Skeletal muscle tissue (tissue), 4 donors: ENCODE measurements around the gene GALR2. TPM values are rescaled to one million over a fixed set of nuclear protein-coding genes. Genes with fewer than 3 reads are reported as not detected.

Source experiments
- H3K27ac ChIP-seq: one replicate; pipeline ENCODE4 v1.7.0; 2013; ENCODE audit warnings: mild to moderate bottlenecking, low read depth, low read length, inconsistent platforms
- H3K27me3 ChIP-seq, 3 donors: one replicate each; pipeline ENCODE4 v1.7.0; 2013; ENCODE audit warnings: low read length in 3 of 3; ENCODE audit not compliant: control insufficient read depth in 3 of 3, insufficient read depth in 3 of 3
- H3K36me3 ChIP-seq, 3 donors: one replicate each; pipeline ENCODE4 v1.7.0; 2013; ENCODE audit warnings: low read length in 3 of 3; ENCODE audit not compliant: control insufficient read depth in 3 of 3, insufficient read depth in 3 of 3
- H3K4me1 ChIP-seq, 3 donors: one replicate each; pipeline ENCODE4 v1.7.0; 2013; ENCODE audit warnings: low read length in 3 of 3, mild to moderate bottlenecking in 3 of 3; ENCODE audit not compliant: control insufficient read depth in 3 of 3, insufficient read depth in 3 of 3
- H3K4me3 ChIP-seq, 3 donors: one replicate each; pipeline ENCODE4 v1.7.0; 2013; ENCODE audit warnings: low read length in 3 of 3
- H3K9ac ChIP-seq, 3 donors: one replicate each; pipeline ENCODE4 v1.7.0; 2013; ENCODE audit warnings: low read length in 3 of 3, mild to moderate bottlenecking in 3 of 3, moderate library complexity in 2 of 3, low read depth in 1 of 3
- H3K9me3 ChIP-seq, 3 donors: one replicate each; pipeline ENCODE4 v1.7.0; 2013; ENCODE audit warnings: low read length in 3 of 3; ENCODE audit not compliant: control insufficient read depth in 3 of 3
- total RNA-seq: library from RNA; depleted of rRNA; stranded (reverse); fragments of >200 nt; gene quantifications from one replicate; pipeline ENCODE4 v1.2.3, GENCODE V29; 2014
- donor health status: Osteomylitis.

GALR2 gene
- total RNA-seq, 1 donor from 2014 or later = not detected

DNA sequence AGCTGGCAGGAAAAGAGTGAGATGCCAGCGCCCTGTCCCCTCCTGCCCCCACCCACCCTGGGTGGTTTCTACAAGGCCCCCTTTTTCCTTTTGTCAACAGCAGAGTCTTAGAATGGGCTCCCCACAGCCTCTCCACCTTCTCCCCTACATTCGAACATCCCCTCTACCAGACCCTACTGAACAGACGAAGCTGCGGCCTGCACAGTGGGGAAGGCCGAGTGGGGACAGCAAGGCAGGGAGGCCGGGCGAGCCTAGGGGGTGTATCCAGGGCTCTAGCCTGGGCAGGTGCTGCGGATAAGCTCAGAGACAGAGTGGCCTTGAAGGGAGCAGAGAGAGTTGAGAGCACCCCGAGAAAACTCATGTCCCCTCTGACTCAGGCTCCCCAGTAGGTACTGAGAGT lies 11.8 kb downstream of the GALR2 start:
- no peaks in the 10 kb centered on the region for H3K4me1 ChIP-seq
- H3K36me3 ChIP-seq = peaks cover 75 to 81% (median 78%) of the 10 kb centered on the region in 3 donors
- no peaks in the 10 kb centered on the region for H3K27me3 ChIP-seq

DNA sequence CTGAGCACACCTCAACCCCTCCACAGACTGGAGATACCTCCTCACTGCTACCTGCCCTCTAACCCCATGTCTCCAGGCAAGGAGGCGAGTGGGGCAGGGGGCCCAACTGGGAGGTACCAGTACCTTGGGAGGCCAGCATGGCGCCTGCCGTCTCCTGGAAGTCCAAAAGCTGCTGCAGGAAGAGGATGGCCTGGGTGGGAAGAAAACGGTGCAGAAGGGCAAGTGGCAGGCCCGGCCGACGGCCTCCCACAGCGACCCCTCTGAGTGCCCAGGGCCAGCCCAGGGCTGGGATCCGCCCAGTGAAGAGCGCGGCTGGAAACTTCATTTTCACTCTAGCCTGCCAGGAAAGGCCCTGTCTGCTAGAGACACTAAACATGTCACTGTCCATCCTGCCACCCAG lies 12.9 kb downstream of the GALR2 start:
- no peak overlapping the region for H3K27ac ChIP-seq
- H3K4me1 ChIP-seq = no peaks in the 10 kb centered on the region
- H3K4me3 ChIP-seq = no peak overlapping the region
- H3K9ac ChIP-seq = no peak overlapping the region
- H3K27me3 ChIP-seq = no peaks in the 10 kb centered on the region
- H3K9me3 ChIP-seq = no peaks in the 10 kb centered on the region
- H3K36me3 ChIP-seq = peaks cover 83 to 90% (median 86%) of the 10 kb centered on the region in 3 donors

More for the DNA sequence above, 11.8 kb downstream of the GALR2 start:
- Histone ChIP-seq H3K9me3 (no peaks in the 10 kb centered on the region), H3K9ac (no peak overlapping the region), H3K4me3 (no peak overlapping the region), H3K27ac (no peak overlapping the region)

DNA sequence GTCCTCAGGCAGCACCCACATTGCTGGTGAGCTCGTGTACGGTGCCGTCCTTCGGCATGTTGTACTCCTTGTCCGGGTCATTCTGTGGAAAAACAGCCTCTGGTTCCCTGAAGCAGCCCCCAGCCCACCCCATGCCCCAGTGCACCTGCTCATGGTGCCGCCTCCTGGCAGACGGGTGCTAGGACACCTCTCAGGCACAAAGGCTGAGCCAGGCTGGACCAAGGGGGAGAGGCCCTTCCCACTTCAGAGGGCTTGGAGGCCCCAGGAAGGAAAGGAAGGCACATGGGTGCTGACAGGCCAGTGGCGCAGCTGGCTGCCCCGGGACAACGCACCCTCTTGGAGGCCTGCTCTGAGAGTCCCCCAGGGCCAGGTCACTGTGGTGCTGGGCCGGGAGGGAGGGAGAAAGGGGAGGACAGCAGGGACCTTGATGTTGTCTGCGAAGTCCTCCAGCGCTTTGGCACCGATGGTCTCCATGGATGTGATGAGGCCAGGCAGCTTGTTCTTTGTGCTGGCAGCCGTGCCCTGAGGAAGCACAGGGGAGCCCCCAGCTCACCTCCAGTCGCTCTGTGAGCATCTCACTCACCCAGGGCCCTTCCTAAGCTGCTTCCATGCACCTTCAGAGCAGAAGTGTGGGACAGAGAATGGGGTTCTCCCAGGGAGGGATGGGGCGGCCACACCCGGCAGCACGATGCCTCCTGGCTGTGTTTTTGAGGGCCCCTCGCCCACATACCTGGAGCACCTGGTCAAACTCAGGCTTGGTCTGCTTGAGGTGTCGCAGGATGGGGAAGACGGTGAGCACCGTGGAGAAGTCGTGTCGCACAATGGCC lies 13.7 kb downstream of the GALR2 start:
- Histone ChIP-seq H3K4me1 (no peaks in the 10 kb centered on the region), H3K27me3 (no peaks in the 10 kb centered on the region), H3K36me3 (peaks cover 88 to 93% (median 89%) of the 10 kb centered on the region in 3 donors), H3K27ac (no peak overlapping the region), H3K9ac (no peak overlapping the region), H3K9me3 (no peaks in the 10 kb centered on the region), H3K4me3 (no peak overlapping the region)

DNA sequence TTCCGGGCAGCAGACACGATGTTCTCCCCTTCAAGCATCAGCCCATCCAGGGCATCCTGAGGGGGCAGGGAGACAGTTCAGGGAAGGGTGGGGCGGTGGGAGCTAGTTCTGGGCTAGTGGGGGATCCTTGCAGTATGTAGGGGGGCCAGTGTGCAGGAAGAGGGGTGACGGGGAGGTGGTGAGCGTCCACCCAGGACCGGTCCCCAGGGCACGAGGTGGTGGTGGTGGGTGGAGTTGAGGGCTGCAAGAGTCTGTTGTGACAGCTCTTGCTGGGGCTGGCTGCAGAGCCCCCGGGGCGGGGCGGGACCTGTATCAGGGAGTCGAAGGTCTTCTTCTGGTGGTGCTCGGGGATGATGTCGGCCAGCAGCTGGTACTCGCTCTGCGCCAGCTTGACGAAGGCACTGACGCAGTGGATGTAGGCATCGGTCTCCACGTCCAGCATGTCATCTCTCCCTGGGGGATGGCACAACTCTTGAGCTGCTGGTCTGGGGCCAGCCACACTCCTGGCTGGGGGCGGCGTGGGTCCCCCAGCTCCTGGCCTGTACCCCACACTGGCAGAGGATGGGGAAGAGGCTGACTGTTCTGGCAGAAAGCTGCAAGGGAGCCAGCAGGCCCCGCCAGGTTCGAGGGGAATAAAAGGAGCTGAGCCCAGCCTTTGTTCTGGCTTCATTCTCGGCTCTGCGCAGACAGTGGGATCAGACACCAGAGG lies 14.4 kb downstream of the GALR2 start:
- H3K36me3 ChIP-seq = peaks cover 85 to 92% (median 88%) of the 10 kb centered on the region in 3 donors
- H3K9me3 ChIP-seq = no peaks in the 10 kb centered on the region
- H3K27ac ChIP-seq = no peak overlapping the region
- no peaks in the 10 kb centered on the region for H3K4me1 ChIP-seq
- no peak overlapping the region for H3K4me3 ChIP-seq
- no peak overlapping the region for H3K9ac ChIP-seq
- H3K27me3 ChIP-seq = no peaks in the 10 kb centered on the region

DNA sequence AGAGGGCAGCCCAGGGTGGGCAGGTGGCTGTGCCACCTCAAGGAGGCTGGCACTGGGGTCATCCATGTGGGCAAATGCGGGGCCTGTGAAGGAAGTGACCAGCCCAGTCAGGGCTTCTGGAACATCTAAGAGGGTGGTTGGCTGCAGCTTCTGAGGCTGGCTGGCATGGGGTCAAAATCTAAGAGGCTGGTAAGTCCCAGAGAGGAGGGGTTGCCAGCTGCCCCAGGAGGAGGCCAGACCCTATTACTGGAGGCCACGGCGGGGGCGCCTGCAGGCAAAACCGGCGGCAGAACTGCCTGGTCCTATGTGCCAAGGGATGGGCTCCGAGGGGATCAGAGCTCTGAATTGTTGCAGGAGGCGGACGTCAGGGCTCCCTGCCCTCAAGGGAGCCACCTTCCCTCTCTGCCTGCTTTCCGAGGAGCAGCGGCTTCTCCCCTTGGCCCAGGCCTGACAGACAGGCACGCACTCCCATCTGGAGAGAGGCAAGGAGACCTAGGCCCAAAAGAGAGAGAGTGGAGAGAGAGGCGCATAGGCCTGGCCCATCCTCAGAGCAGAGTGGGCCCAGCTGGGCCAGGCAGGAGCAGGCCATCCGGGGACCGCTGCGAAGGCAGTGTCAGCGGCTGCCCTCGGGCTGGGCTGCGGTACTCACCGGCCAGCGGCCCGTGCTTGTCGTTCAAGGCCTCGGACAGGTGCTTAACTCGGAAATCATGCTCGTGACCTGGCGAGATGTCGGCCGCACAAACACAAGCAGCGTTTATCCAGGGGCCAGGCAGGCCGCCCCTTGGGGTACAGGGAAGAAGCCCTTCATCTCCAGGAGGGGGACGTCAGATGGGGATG lies 15.3 kb downstream of the GALR2 start:
- Histone ChIP-seq H3K9me3 (no peaks in the 10 kb centered on the region), H3K4me1 (no peaks in the 10 kb centered on the region), H3K36me3 (peaks cover 83 to 92% (median 85%) of the 10 kb centered on the region in 3 donors), H3K4me3 (no peak overlapping the region), H3K27me3 (no peaks in the 10 kb centered on the region), H3K9ac (no peak overlapping the region), H3K27ac (no peak overlapping the region)

DNA sequence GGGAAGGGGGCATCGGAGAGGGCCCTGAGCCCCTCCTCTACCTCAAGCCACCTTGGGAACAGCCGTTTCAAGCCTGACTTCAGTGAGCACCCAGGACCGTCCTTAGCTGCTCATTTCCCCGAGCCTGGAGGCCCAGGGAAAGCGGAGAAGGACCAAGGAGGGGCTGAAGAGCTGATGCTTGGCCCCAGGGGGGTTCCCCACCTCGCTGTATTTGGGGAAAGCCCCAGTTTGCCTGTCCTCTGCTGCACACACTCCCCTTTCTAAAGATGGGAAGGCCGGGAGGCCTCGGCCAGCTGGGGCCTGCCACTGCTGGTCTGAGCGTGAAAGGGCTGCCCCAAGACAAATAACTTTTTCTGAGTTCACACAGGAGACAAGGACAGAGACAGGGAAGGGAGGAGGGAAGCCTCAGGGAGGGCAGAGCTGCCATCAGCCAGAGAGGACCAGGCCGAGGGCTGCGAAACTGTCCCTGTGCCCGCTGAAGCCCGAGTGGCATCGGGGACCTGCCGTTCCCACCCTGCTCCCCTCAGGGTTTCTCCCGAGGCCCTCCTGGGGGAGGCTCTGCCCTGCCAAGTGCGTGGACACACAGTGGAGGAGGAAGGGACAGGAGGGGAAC lies 16.0 kb downstream of the GALR2 start:
- H3K27ac ChIP-seq = no peak overlapping the region
- no peaks in the 10 kb centered on the region for H3K4me1 ChIP-seq
- H3K36me3 ChIP-seq = peaks cover 78 to 86% (median 79%) of the 10 kb centered on the region in 3 donors
- H3K9ac ChIP-seq = no peak overlapping the region
- H3K27me3 ChIP-seq = no peaks in the 10 kb centered on the region
- H3K4me3 ChIP-seq = no peak overlapping the region
- H3K9me3 ChIP-seq = no peaks in the 10 kb centered on the region

DNA sequence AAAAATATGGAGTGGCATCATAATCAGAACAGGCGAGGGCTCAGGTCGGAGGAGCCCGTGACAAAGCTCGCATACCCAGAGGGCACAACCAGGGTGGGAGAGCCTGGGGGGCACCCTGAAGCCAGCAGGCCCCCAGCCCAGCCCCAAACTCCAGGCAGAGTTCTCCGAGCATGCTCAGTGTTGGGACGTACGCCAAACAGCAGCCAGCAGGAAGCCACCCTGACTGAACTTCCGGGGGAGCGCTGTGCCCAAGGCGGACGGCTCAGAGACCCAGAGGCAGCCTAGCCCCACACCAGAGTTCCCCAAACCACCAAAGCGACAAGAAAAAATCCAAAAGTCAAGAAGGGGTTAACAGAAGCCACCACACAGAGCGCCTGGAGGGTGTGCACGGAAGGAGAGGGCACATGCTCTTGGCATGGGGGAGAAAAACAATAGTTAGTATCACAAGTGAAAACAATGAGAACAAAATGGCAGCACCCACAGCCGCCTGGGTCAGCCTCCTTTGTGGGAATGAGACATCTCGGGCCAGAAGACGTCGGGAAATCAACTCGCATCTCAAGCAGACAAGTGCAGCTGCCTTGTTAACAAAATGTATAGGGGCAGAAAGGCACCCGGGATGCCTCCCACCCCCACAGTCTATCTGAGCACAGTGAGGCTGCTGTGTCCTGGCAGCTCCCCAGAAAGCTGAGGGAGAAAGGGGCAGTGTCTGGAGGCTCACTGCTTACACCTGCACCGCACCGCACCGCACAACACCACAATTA lies 17.1 kb downstream of the GALR2 start:
- Histone ChIP-seq H3K9ac (no peak overlapping the region), H3K4me1 (no peaks in the 10 kb centered on the region), H3K36me3 (peaks cover 71 to 82% (median 81%) of the 10 kb centered on the region in 3 donors), H3K4me3 (no peak overlapping the region), H3K27me3 (no peaks in the 10 kb centered on the region), H3K9me3 (no peaks in the 10 kb centered on the region), H3K27ac (no peak overlapping the region)

DNA sequence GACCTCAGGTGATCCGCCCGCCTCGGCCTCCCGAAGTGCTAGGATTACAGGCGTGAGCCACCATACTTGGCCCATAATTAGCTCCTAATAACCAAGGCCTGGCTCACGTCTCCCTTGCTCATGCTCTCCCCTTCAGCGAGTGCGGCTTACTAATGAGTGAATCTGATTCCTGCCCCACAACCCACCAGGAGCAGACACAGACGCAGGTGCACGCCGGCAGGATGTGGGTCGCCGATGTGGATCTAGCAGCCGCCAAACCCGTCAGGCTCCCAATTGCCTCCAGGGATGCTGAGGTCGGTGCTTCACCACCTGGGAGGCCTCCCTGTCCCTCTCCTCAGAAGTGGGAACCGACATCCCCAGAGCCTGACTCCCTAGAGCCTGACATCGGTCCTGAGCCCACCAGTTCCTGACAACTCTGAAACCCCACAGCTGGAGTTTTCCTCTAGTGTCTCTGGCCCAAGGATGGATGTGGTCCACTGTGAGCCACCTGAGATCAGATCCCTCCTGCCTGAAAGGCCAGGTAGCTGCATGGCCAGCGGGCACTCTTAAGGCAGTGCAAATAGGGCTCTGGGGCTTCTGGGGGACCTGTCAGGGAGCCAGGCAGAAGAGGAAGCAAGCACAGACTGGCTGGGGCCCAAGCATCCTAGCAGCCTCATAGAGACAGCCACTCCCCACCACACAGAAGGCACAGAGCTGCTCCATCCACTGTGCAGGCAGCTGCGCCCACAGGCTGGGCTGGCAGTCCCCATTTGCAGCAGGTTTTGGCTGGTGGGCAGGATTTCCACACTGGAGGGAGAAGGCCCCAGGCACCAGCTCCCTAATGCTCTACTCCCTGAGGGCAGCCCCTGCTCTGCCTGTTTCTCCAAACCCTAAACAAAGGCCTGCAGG lies 18.2 kb downstream of the GALR2 start:
- Histone ChIP-seq H3K27me3 (no peaks in the 10 kb centered on the region), H3K27ac (no peak overlapping the region), H3K9ac (no peak overlapping the region), H3K4me1 (no peaks in the 10 kb centered on the region), H3K36me3 (peaks cover 66 to 82% (median 80%) of the 10 kb centered on the region in 3 donors), H3K9me3 (no peaks in the 10 kb centered on the region), H3K4me3 (no peak overlapping the region)
